ENCODE data around the gene APOE.

GRCh38 chr19:44927746-44928145, 22.1 kb downstream of the APOE start:
- TF ChIP-seq, protein P1, sequence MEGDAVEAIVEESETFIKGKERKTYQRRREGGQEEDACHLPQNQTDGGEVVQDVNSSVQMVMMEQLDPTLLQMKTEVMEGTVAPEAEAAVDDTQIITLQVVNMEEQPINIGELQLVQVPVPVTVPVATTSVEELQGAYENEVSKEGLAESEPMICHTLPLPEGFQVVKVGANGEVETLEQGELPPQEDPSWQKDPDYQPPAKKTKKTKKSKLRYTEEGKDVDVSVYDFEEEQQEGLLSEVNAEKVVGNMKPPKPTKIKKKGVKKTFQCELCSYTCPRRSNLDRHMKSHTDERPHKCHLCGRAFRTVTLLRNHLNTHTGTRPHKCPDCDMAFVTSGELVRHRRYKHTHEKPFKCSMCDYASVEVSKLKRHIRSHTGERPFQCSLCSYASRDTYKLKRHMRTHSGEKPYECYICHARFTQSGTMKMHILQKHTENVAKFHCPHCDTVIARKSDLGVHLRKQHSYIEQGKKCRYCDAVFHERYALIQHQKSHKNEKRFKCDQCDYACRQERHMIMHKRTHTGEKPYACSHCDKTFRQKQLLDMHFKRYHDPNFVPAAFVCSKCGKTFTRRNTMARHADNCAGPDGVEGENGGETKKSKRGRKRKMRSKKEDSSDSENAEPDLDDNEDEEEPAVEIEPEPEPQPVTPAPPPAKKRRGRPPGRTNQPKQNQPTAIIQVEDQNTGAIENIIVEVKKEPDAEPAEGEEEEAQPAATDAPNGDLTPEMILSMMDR (IDR thresholded peaks at IDR 0.05) = no peak
- no peak for TF ChIP-seq POLR2A (IDR thresholded peaks at IDR 0.05)
